ENCODE results near the gene NCF4. TPM values are rescaled to one million over a fixed set of nuclear protein-coding genes. Genes with fewer than 3 reads are reported as not detected.

The NCF4 gene
- total and polyA plus RNA-seq, 2 of the 4 experiments (the other 2 are of a cell fraction), result not detected

- BruUV-seq (replicated peaks), result no TSS peak
- CTCF ChIA-PET, result no interaction called here
Observed at GRCh38 chr22:36894266-36894665, 33.5 kb downstream of the NCF4 start.

More at GRCh38 chr22:36894266-36894665, 33.5 kb downstream of the NCF4 start:
- Histone ChIP-seq H3K79me1 (ENCODE audit: low read depth in 1 of 2, low read length in 2 of 2) (no peaks in the 10 kb centered on the region), H3K27ac (ENCODE audit: insufficient read depth, low read length) (no peak overlapping the region), H3K56ac (ENCODE audit: extremely low read depth, insufficient read depth, low read length) (no peak overlapping the region), H3K9me1 (ENCODE audit: insufficient read depth, low read length) (no peaks in the 10 kb centered on the region), H2AK5ac (ENCODE audit: low read depth, low read length) (no peak overlapping the region), H3K4me3 (ENCODE audit: insufficient read depth, low read depth, low read length) (no peak overlapping the region), H4K20me1 (ENCODE audit: insufficient read depth, low read length) (no peaks in the 10 kb centered on the region), H3K23ac (ENCODE audit: low read depth, low read length) (no peak overlapping the region), H3K9ac (ENCODE audit: low read depth, low read length) (no peak overlapping the region), H2AFZ (replicated peaks; ENCODE audit: low read length, poor library complexity) (no peak overlapping the region), H2BK20ac (ENCODE audit: low read depth, low read length) (no peak overlapping the region), H2BK15ac (ENCODE audit: low read depth, low read length) (no peak overlapping the region), H3K36me3 (ENCODE audit: control insufficient read depth, insufficient read depth, low read length) (no peaks in the 10 kb centered on the region), H2BK120ac (ENCODE audit: low read depth, low read length) (no peak overlapping the region), H3K4me1 (ENCODE audit: control insufficient read depth, insufficient read depth, low read length) (no peaks in the 10 kb centered on the region), H4K8ac (ENCODE audit: low read depth in 2 of 2, low read length in 2 of 2) (no peak overlapping the region), H3K4me2 (ENCODE audit: low read depth, low read length) (no peak overlapping the region), H3K9me3 (ENCODE audit: control insufficient read depth, insufficient read depth, low read length) (no peaks in the 10 kb centered on the region), H3K18ac (ENCODE audit: low read depth, low read length) (no peak overlapping the region), H3K4ac (ENCODE audit: low read depth, low read length) (no peak overlapping the region), H3K27me3 (ENCODE audit: control insufficient read depth, insufficient read depth, low read length) (peaks cover 15% of the 10 kb centered on the region), H2AK9ac (replicated peaks; ENCODE audit: low read depth, low read length, poor library complexity) (no peak overlapping the region), H3K14ac (replicated peaks; ENCODE audit: low read depth, low read length) (no peak overlapping the region), H4K5ac (ENCODE audit: low read depth, low read length) (no peak overlapping the region), H4K91ac (ENCODE audit: insufficient read depth, low read depth, low read length) (no peak overlapping the region), H2BK5ac (ENCODE audit: low read depth, low read length, poor library complexity, severe bottlenecking) (no peak overlapping the region)
- DNase-seq (no peak), ATAC-seq (ENCODE audit: low read depth) (no peak)
- TF ChIP-seq, protein P1, sequence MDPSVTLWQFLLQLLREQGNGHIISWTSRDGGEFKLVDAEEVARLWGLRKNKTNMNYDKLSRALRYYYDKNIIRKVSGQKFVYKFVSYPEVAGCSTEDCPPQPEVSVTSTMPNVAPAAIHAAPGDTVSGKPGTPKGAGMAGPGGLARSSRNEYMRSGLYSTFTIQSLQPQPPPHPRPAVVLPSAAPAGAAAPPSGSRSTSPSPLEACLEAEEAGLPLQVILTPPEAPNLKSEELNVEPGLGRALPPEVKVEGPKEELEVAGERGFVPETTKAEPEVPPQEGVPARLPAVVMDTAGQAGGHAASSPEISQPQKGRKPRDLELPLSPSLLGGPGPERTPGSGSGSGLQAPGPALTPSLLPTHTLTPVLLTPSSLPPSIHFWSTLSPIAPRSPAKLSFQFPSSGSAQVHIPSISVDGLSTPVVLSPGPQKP (IDR thresholded peaks at IDR 0.05; ENCODE audit: borderline replicate concordance, low read depth, low read length), result no peak
- TF ChIP-seq FOS (IDR thresholded peaks at IDR 0.05; ENCODE audit: low read depth, low read length), result no peak
- TF ChIP-seq POLR2A (IDR thresholded peaks at IDR 0.05; ENCODE audit: low read depth, low read length), result no peak
- no peak for TF ChIP-seq CEBPB (IDR thresholded peaks at IDR 0.05; ENCODE audit: low read depth, low read length)
- no peak for TF ChIP-seq SMC3 (IDR thresholded peaks at IDR 0.05; ENCODE audit: low read depth, low read length)
- no peak for TF ChIP-seq MXI1 (IDR thresholded peaks at IDR 0.05; ENCODE audit: borderline replicate concordance, low read depth, low read length)
- TF ChIP-seq RFX5 (IDR thresholded peaks at IDR 0.05; ENCODE audit: low read depth, low read length), result no peak
- TF ChIP-seq MAFK (IDR thresholded peaks at IDR 0.05; ENCODE audit: low read depth, low read length), result no peak
- TF ChIP-seq RCOR1 (IDR thresholded peaks at IDR 0.05; ENCODE audit: insufficient replicate concordance, low read length), result no peak
- TF ChIP-seq, protein P2, sequence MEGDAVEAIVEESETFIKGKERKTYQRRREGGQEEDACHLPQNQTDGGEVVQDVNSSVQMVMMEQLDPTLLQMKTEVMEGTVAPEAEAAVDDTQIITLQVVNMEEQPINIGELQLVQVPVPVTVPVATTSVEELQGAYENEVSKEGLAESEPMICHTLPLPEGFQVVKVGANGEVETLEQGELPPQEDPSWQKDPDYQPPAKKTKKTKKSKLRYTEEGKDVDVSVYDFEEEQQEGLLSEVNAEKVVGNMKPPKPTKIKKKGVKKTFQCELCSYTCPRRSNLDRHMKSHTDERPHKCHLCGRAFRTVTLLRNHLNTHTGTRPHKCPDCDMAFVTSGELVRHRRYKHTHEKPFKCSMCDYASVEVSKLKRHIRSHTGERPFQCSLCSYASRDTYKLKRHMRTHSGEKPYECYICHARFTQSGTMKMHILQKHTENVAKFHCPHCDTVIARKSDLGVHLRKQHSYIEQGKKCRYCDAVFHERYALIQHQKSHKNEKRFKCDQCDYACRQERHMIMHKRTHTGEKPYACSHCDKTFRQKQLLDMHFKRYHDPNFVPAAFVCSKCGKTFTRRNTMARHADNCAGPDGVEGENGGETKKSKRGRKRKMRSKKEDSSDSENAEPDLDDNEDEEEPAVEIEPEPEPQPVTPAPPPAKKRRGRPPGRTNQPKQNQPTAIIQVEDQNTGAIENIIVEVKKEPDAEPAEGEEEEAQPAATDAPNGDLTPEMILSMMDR (conservative IDR thresholded peaks at IDR 0.05; ENCODE audit: low read depth, low read length), result no peak
- TF ChIP-seq NFE2L2 (IDR thresholded peaks at IDR 0.05; ENCODE audit: low read depth, low read length), result no peak
- TF ChIP-seq CHD1 (IDR thresholded peaks at IDR 0.05; ENCODE audit: low read depth, low read length), result no peak
- no peak for TF ChIP-seq MAZ (IDR thresholded peaks at IDR 0.05; ENCODE audit: borderline replicate concordance, low read depth, low read length)
- TF ChIP-seq USF2 (IDR thresholded peaks at IDR 0.05; ENCODE audit: low read depth, low read length), result no peak
- no peak for TF ChIP-seq RAD21 (IDR thresholded peaks at IDR 0.05; ENCODE audit: low read length)
- no peak for TF ChIP-seq BHLHE40 (IDR thresholded peaks at IDR 0.05; ENCODE audit: low read depth, low read length)
- in situ Hi-C loops (cut with MboI; ENCODE audit: low sequenced_read_pairs), result no loop called here
- 80% methylated on average over 1 of the region's 1 CpG; no CpG with 5 or more reads in 1 of the 2 experiments for WGBS, 2 experiments (ENCODE audit: extremely low coverage in 2 of 2, insufficient read length in 1 of 2)
- dilution Hi-C loops (cut with HindIII; ENCODE audit: low sequenced_read_pairs, unreplicated experiment), result no loop called here
- intact Hi-C loops (cut with micrococcal nuclease), result no loop called here
- POLR2A ChIA-PET (ENCODE audit: unreplicated experiment), result no interaction called here

All from IMR-90 (cell line).